Ovary (tissue), 9 donors: ENCODE results near the gene NAXD. TPM values are rescaled to one million over a fixed set of nuclear protein-coding genes. Genes with fewer than 3 reads are reported as not detected.

Source experiments
- DNase-seq, 5 donors: peaks; one replicate each; pipeline ENCODE4 v3.0.0-alpha.2; 2019 to 2020
- H3K27ac ChIP-seq, 2 donors: fragments of 200-600 bp; one replicate each; pipeline versions ENCODE4 v1.5.1 to v1.8.0; 2019 to 2022
- H3K27me3 ChIP-seq: fragments of 200-600 bp; one replicate; pipeline ENCODE4 v1.8.0; 2022
- H3K36me3 ChIP-seq: fragments of 200-600 bp; sonication (generic); one replicate; pipeline ENCODE4 v1.5.1; 2019
- H3K4me1 ChIP-seq: one replicate; pipeline ENCODE4 v1.8.1; 2013; ENCODE audit warnings: mild to moderate bottlenecking, moderate library complexity; ENCODE audit not compliant: insufficient read depth
- H3K4me3 ChIP-seq: fragments of 200-600 bp; sonication (generic); one replicate; pipeline ENCODE4 v1.5.1; 2017
- H3K9me3 ChIP-seq, 2 donors: fragments of 200-600 bp in 1 of 2; sonication (generic) in 1 of 2; one replicate each; pipeline versions ENCODE4 v1.5.1 to v1.8.1; 2013 to 2019; ENCODE audit warnings: mild to moderate bottlenecking in 1 of 2, moderate library complexity in 1 of 2
- CTCF ChIP-seq, 3 donors: fragments of 450-650 bp in 2 of 3; fragments of 200-600 bp in 1 of 3; IDR thresholded peaks; one replicate each; pipeline versions ENCODE4 v1.5.1 to v1.8.0; 2016 to 2022; ENCODE audit warnings: antibody characterized with exemption in 3 of 3, mild to moderate bottlenecking in 1 of 3
- EP300 ChIP-seq: sonication (generic); formaldehyde crosslinking; IDR thresholded peaks from one replicate; pipeline ENCODE4 v1.6.1; 2017; ENCODE audit warnings: antibody characterized with exemption
- POLR2A ChIP-seq: fragments of 450-650 bp; IDR thresholded peaks from one replicate; pipeline ENCODE4 v1.6.1; 2017; ENCODE audit warnings: antibody characterized with exemption, mild to moderate bottlenecking, moderate library complexity
- WGBS, 3 donors: extraction: QIAGEN DNeasy Blood & Tissue Kit in 1 of 3; methylation state at CpG; one replicate each; pipeline versions ENCODE4 v1.1.5 to v1.1.7; 2013 to 2017; 5-methylcytosine and 5-hydroxymethylcytosine counted together
- intact Hi-C, 4 donors: fragments of 100-400 bp; cut with DNase I; formaldehyde crosslinking; loops; one replicate each; pipeline versions ENCODE4 v1.11.0 to v1.15.1; 2022 to 2023
- polyA plus RNA-seq, 2 donors: library from polyadenylated mRNA; stranded (reverse); fragments of 200-250 nt in 1 of 2; fragments of 350-450 nt in 1 of 2; fragmentation: Illumina TruSeq in 1 of 2; extraction: RNeasy Lipid Tissue Mini Kit (QIAGEN cat#74804) in 1 of 2; gene quantifications; one replicate each; pipeline ENCODE4 v1.2.3, GENCODE V29; 2013 to 2014
- total RNA-seq, 7 donors: library from RNA; depleted of rRNA in 2 of 7; stranded (reverse); fragments of >200 nt in 2 of 7; fragmentation: NEBNext Ultra II Directional in 3 of 7; extraction: Animal tissue kit (Norgen Biotek cat#: 25700) in 3 of 7; gene quantifications; one replicate each; pipeline versions ENCODE4 v1.1.0 to v1.2.4, GENCODE V29; 2016 to 2023
- donor health status: DM: no; HTN: no; CAD: no; lungs with moderate emphysema.
- donor health status: DM: no; HTN: no; CAD: no.
- donor health status: Bipolar disorder and iron deficiency.
- donor health status: DM: yes; HTN: yes; CAD: no.
- donor health status: DM: no; HTN: no; CAD: no.
- donor health status: DM: yes; HTN: yes; CAD: no.

The NAXD gene
- total and polyA plus RNA-seq, 9 donors = 28.4 to 67.1 (median 48.5) TPM

DNA sequence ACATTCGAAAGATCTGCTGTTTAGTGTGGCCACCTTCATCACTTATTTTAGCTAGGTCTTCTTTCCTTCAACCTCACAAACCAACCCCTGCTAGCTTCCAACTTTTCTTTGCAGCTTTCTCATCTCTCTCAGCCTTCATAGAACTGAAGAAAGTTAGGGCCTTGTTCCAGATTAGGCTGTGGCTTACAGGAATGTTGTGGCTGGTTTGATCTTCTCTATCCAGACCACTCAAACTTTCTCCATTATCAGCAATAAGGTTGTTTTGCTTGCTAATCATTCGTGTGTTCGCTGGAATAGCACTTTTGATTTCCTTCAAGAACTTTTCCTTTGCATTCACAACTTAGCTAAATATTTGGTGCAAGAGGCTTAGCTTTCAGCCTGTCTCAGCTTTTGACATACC lies 45.9 kb downstream of the NAXD start:
- Histone ChIP-seq H3K27me3 (no peaks in the 10 kb centered on the region), H3K36me3 (no peaks in the 10 kb centered on the region), H3K4me3 (no peak overlapping the region), H3K27ac (no peak overlapping the region), H3K9me3 (no peaks in the 10 kb centered on the region), H3K4me1 (no peaks in the 10 kb centered on the region)
- no peak for TF ChIP-seq POLR2A
- DNase-seq = no peak
- intact Hi-C loops = no loop called here
- WGBS, 3 donors = 64 to 73% (median 70%) methylated on average over 3 of the region's 3 CpGs

GRCh38 chr13:110662091-110662490 lies 46.7 kb downstream of the NAXD start:
- no peak for DNase-seq
- Histone ChIP-seq H3K9me3 (no peaks in the 10 kb centered on the region), H3K27ac (no peak overlapping the region), H3K27me3 (no peaks in the 10 kb centered on the region), H3K4me3 (no peak overlapping the region), H3K36me3 (no peaks in the 10 kb centered on the region), H3K4me1 (no peaks in the 10 kb centered on the region)
- 93 to 98% (median 96%) methylated on average over 25 of the region's 25 CpGs for WGBS, 3 donors
- intact Hi-C loops = no loop called here
- TF ChIP-seq EP300 (no peak), CTCF (IDR thresholded peaks at IDR 0.05) (no peak)

DNA sequence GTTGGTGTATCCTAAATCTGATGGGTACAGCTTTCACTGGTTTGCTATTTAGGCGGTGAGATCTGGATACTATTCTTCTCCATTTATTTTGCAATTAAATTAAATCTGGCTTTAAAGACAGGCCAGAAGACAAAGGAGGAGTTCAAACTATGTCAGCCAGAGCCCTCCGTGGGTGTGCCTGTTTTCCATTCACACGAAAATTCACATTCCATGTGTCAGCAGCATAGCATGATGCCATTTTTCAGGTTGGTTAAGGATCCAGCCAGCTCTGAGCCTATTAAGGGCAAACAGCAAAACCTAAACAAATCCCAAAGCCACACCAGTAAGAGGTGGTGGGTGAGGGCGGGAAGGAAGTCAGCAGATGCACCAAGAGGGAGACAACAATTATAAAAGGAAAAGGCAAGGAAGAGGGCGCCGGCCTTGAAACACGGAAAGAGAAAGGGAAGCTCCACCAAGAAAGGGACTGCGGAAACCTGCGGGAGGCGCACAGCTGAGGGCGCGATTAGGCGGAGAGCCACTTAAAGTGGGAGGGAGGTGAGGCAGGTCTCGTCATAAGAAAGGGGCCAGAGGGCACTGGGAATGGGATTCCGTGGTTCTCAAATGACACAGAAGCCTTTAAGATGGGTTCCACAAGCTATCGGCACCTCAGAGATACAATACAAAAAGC lies 47.6 kb downstream of the NAXD start:
- no peak for TF ChIP-seq EP300
- TF ChIP-seq POLR2A = no peak
- TF ChIP-seq CTCF (IDR thresholded peaks at IDR 0.05) = no peak
- H3K27ac ChIP-seq = no peak overlapping the region
- no peaks in the 10 kb centered on the region for H3K27me3 ChIP-seq
- 94 to 95% (median 95%) methylated on average over 16 of the region's 16 CpGs for WGBS, 3 donors
- intact Hi-C loops = no loop called here
- H3K36me3 ChIP-seq = no peaks in the 10 kb centered on the region
- H3K4me1 ChIP-seq = no peaks in the 10 kb centered on the region
- H3K4me3 ChIP-seq = no peak overlapping the region
- H3K9me3 ChIP-seq = no peaks in the 10 kb centered on the region
- DNase-seq = no peak

- Histone ChIP-seq H3K4me1 (no peaks in the 10 kb centered on the region), H3K27me3 (no peaks in the 10 kb centered on the region), H3K9me3 (no peaks in the 10 kb centered on the region), H3K27ac (no peak overlapping the region), H3K4me3 (no peak overlapping the region), H3K36me3 (no peaks in the 10 kb centered on the region)
- 81 to 84% (median 81%) methylated on average over 7 of the region's 7 CpGs for WGBS, 3 donors
- intact Hi-C loops = no loop called here
- TF ChIP-seq EP300 = no peak
- no peak for TF ChIP-seq CTCF (IDR thresholded peaks at IDR 0.05)
- no peak for TF ChIP-seq POLR2A
- no peak for DNase-seq
These were observed 48.1 kb downstream of the NAXD start for GRCh38 chr13:110663491-110663890.

- no peak for DNase-seq
- H3K36me3 ChIP-seq = no peaks in the 10 kb centered on the region
- WGBS, 3 donors = 95 to 97% (median 97%) methylated on average over 7 of the region's 7 CpGs
- intact Hi-C loops = no loop called here
- H3K9me3 ChIP-seq = no peaks in the 10 kb centered on the region
- no peaks in the 10 kb centered on the region for H3K27me3 ChIP-seq
- H3K4me1 ChIP-seq = no peaks in the 10 kb centered on the region
- H3K27ac ChIP-seq = no peak overlapping the region
- H3K4me3 ChIP-seq = no peak overlapping the region
- TF ChIP-seq EP300 (no peak), CTCF (IDR thresholded peaks at IDR 0.05) (no peak), POLR2A (no peak)
These were observed 48.7 kb downstream of the NAXD start for GRCh38 chr13:110664041-110664440.
